HepG2 (cell line): ENCODE measurements around the gene SEMA4C. TPM values are rescaled to one million over a fixed set of nuclear protein-coding genes. Genes with fewer than 3 reads are reported as not detected.

Experiments used
- ATAC-seq: fragments of 200-7000 bp; cut with Tn5 transposase; 3 replicates; pipeline ENCODE4 v1.9.1; 2020; ENCODE audit warnings: mild to moderate bottlenecking, moderate library complexity
- BruUV-seq: library from RNA; stranded (reverse); fragments of 400-500 nt; replicated peaks from 2 replicates; lab custom pipeline; 2021; lab: Mats Ljungman, UMichigan
- CTCF ChIA-PET: fragments of 300-600 bp; formaldehyde crosslinking; extraction: SDS; loops from one replicate; lab custom pipeline; 2021; ENCODE audit warnings: low total read pairs, inconsistent platforms, low intra/inter-chr PET ratio; lab: Yijun Ruan, JAX
- POLR2A ChIA-PET: fragments of 350-600 bp; sonication (Branson Sonifier 250); formaldehyde crosslinking; loops from one replicate; lab custom pipeline; 2020; ENCODE audit warnings: antibody characterized with exemption, inconsistent platforms; lab: Yijun Ruan, JAX
- DNase-seq: peaks from one replicate; pipeline ENCODE4 v3.0.0-alpha.2; 2015; ENCODE audit warnings: low spot score
- FAIRE-seq: peaks from 3 replicates; lab custom pipeline; 2011; peaks lifted over from hg19 to GRCh38; lab: Jason Lieb, UNC
- H2AFZ ChIP-seq: one replicate; pipeline ENCODE4 v1.6.1; 2011; ENCODE audit warnings: low read length, inconsistent platforms
- H3K27ac ChIP-seq: fragments of 300-600 bp; 3 replicates; pipeline ENCODE4 v1.8.0; 2011; ENCODE audit warnings: mixed run types, mild to moderate bottlenecking, mixed read lengths, low read length, inconsistent platforms; ENCODE audit not compliant: insufficient read depth; ENCODE audit errors: extremely low read length
- H3K27me3 ChIP-seq, 2 experiments: fragments of 200-600 bp in 1 of 2; 2 replicates in 1 of 2; 3 replicates in 1 of 2; pipeline versions ENCODE4 v1.6.0 to v1.8.0; 2011; ENCODE audit warnings: low read length in 2 of 2, mild to moderate bottlenecking in 2 of 2, moderate library complexity in 2 of 2, inconsistent platforms in 1 of 2; ENCODE audit not compliant: insufficient read depth in 2 of 2, control insufficient read depth in 1 of 2
- H3K36me3 ChIP-seq, 2 experiments: fragments of 200-600 bp in 1 of 2; replicated peaks in 1 of 2; 2 replicates in 1 of 2; 3 replicates in 1 of 2; pipeline versions ENCODE4 v1.5.1 to v1.8.0; 2011; ENCODE audit warnings: low read length in 2 of 2, inconsistent platforms in 1 of 2; ENCODE audit not compliant: insufficient read depth in 2 of 2, control insufficient read depth in 1 of 2
- H3K4me1 ChIP-seq: 2 replicates; pipeline ENCODE4 v1.5.1; 2012; ENCODE audit warnings: low read length, inconsistent platforms; ENCODE audit not compliant: insufficient read depth
- H3K4me2 ChIP-seq: 2 replicates; pipeline ENCODE4 v1.6.0; 2011; ENCODE audit warnings: low read depth, low read length, inconsistent platforms
- H3K4me3 ChIP-seq, 3 experiments: fragments of 200-600 bp in 1 of 3; sonication (generic), shearing (Covaris generic) in 1 of 3; replicated peaks in 1 of 3; 2 replicates each; pipeline ENCODE4 v1.5.1; 2011 to 2016; ENCODE audit warnings: low read length in 3 of 3, inconsistent platforms in 2 of 3, low read depth in 2 of 3, mild to moderate bottlenecking in 2 of 3, control low read depth in 1 of 3, mixed read lengths in 1 of 3; ENCODE audit not compliant: insufficient read depth in 1 of 3
- H3K79me2 ChIP-seq: one replicate; pipeline ENCODE4 v1.6.1; 2011; ENCODE audit warnings: low read length, inconsistent platforms; ENCODE audit not compliant: insufficient read depth
- H3K9ac ChIP-seq: 2 replicates; pipeline ENCODE4 v1.6.0; 2011; ENCODE audit warnings: mild to moderate bottlenecking, low read depth, low read length, inconsistent platforms; ENCODE audit not compliant: insufficient read depth
- H3K9me3 ChIP-seq: 2 replicates; pipeline ENCODE4 v1.5.1; 2012; ENCODE audit warnings: mild to moderate bottlenecking, low read length
- H4K20me1 ChIP-seq: 2 replicates; pipeline ENCODE4 v1.6.0; 2011; ENCODE audit warnings: inconsistent platforms, mild to moderate bottlenecking, low read length, moderate library complexity; ENCODE audit not compliant: insufficient read depth
- CHD4 ChIP-seq: fragments of 200-600 bp; sonication (generic); IDR thresholded peaks from 2 replicates; pipeline ENCODE4 v1.7.0; 2017; ENCODE audit warnings: mild to moderate bottlenecking, low read length, borderline replicate concordance
- HINFP ChIP-seq: sonication (generic); formaldehyde crosslinking; IDR thresholded peaks from 2 replicates; pipeline ENCODE4 v1.4.0; 2020; ENCODE audit warnings: low read depth, mild to moderate bottlenecking, missing genetic modification reagents
- PLRG1 ChIP-seq: fragments of 450-650 bp; conservative IDR thresholded peaks from 2 replicates; pipeline ENCODE4 v1.6.1; 2016
- PRDM15 ChIP-seq: sonication (generic); formaldehyde crosslinking; IDR thresholded peaks from 2 replicates; pipeline ENCODE4 v1.4.0; 2020; ENCODE audit warnings: missing genetic modification reagents
- PTBP1 ChIP-seq: fragments of 200-400 bp; formaldehyde crosslinking; IDR thresholded peaks from 2 replicates; pipeline ENCODE4 v1.6.1; 2018; ENCODE audit warnings: low read length, low read depth; ENCODE audit not compliant: poor library complexity, severe bottlenecking
- TCF7L2 ChIP-seq: IDR thresholded peaks from 2 replicates; pipeline ENCODE4 v1.6.1; 2011; ENCODE audit warnings: mild to moderate bottlenecking, low read depth, low read length, moderate library complexity
- ZBTB21 ChIP-seq: sonication (generic); formaldehyde crosslinking; IDR thresholded peaks from 2 replicates; pipeline ENCODE4 v1.4.0; 2020; ENCODE audit warnings: missing genetic modification reagents
- ZNF484 ChIP-seq: sonication (generic); formaldehyde crosslinking; IDR thresholded peaks from 2 replicates; pipeline ENCODE4 v1.5.1; 2020; ENCODE audit warnings: mild to moderate bottlenecking, low read depth, missing genetic modification reagents, borderline replicate concordance
- ZNF530 ChIP-seq: sonication (generic); formaldehyde crosslinking; IDR thresholded peaks from 2 replicates; pipeline ENCODE4 v1.5.0; 2020; ENCODE audit warnings: low read depth, mild to moderate bottlenecking, missing genetic modification reagents
- ZNF678 ChIP-seq: sonication (generic); formaldehyde crosslinking; IDR thresholded peaks from 2 replicates; pipeline ENCODE4 v1.4.0; 2020; ENCODE audit warnings: mild to moderate bottlenecking, missing genetic modification reagents
- ZNF761 ChIP-seq: sonication (generic); formaldehyde crosslinking; conservative IDR thresholded peaks from 2 replicates; pipeline ENCODE4 v1.4.0; 2020; ENCODE audit warnings: mild to moderate bottlenecking, missing genetic modification reagents
- WGBS: methylation state at CpG from one replicate; pipeline ENCODE4 v1.1.6; 2017; ENCODE audit warnings: low lambda C conversion rate; 5-methylcytosine and 5-hydroxymethylcytosine counted together
- in situ Hi-C: cut with HindIII; loops from 2 replicates; pipeline ENCODE4 v1.10.0; 2017; ENCODE audit warnings: low pct_unique_long_range_greater_than_20kb; ENCODE audit not compliant: extremely low pct_ligation_motif_present
- intact Hi-C: fragments of 100-400 bp; cut with micrococcal nuclease; formaldehyde crosslinking; loops from one replicate; pipeline ENCODE4 v1.10.0; 2022; ENCODE audit not compliant: unreplicated experiment
- polyA plus RNA-seq, 8 experiments: library from polyadenylated mRNA; depleted of rRNA in 3 of 8; stranded (reverse) in 7 of 8; unstranded in 1 of 8; fragments of >200 nt; fragmentation: Illumina TruSeq in 4 of 8; extraction: Trizol in 4 of 8; gene quantifications; 2 replicates each; pipeline versions ENCODE4 v1.2.1 to v1.2.3, GENCODE V29; 2011 to 2016; ENCODE audit warnings: low read depth in 4 of 8, missing spikeins in 1 of 8, mixed read lengths in 1 of 8; ENCODE audit not compliant: insufficient read depth in 1 of 8
- total RNA-seq, 5 experiments: library from RNA; depleted of rRNA; stranded (reverse); fragments of >200 nt; fragmentation: Illumina TruSeq; extraction: Trizol; gene quantifications; 2 replicates each; pipeline ENCODE4 v1.2.3, GENCODE V29; 2016; ENCODE audit warnings: low read depth in 1 of 5

The SEMA4C gene
- total and polyA plus RNA-seq, 2 of the 13 experiments (the other 11 are each of a cell fraction or from before 2014, with no cell fraction given): 25.9 to 46.6 TPM

- H3K36me3 ChIP-seq: no peaks in the 10 kb centered on the region
- intact Hi-C loops: no loop called here
- ChIA-PET CTCF (no interaction called here), POLR2A (interaction anchor here (1.5 kb wide), 1 partner anchor 22 kb away, joined by 4 read pairs; no protein-coding TSS in a partner anchor)
- H3K4me1 ChIP-seq: no peaks in the 10 kb centered on the region
- H3K9ac ChIP-seq: no peak overlapping the region
- in situ Hi-C loops: no loop called here
- peaks cover 35 to 94% of the 10 kb centered on the region in 2 experiments for H3K27me3 ChIP-seq
- ATAC-seq: no peak
- no TSS peak for BruUV-seq
- H3K27ac ChIP-seq: no peak overlapping the region
- no peaks in the 10 kb centered on the region for H3K9me3 ChIP-seq
- TF ChIP-seq HINFP (CRISPR knock-in tag) (no peak), ZNF678 (CRISPR knock-in tag) (no peak)
- H3K4me2 ChIP-seq: no peak overlapping the region
- H3K4me3 ChIP-seq: no peak overlapping the region
- FAIRE-seq: no peak
- no peaks in the 10 kb centered on the region for H3K79me2 ChIP-seq
- no peak overlapping the region for H2AFZ ChIP-seq
- H4K20me1 ChIP-seq: no peaks in the 10 kb centered on the region; the same call in 1 of the 2 replicates
- 26% methylated on average over 7 of the region's 9 CpGs for WGBS
- DNase-seq: no peak
Observed at GRCh38 chr2:96883306-96883705, 13.4 kb upstream of the SEMA4C start.

GRCh38 chr2:96882906-96883305 lies 13.0 kb upstream of the SEMA4C start:
- Histone ChIP-seq H3K4me2 (no peak overlapping the region), H4K20me1 (no peaks in the 10 kb centered on the region; the same call in 1 of the 2 replicates), H3K9ac (no peak overlapping the region), H2AFZ (no peak overlapping the region), H3K4me1 (no peaks in the 10 kb centered on the region), H3K79me2 (no peaks in the 10 kb centered on the region), H3K27me3 (peaks cover 37 to 94% of the 10 kb centered on the region in 2 experiments), H3K27ac (no peak overlapping the region), H3K36me3 (no peaks in the 10 kb centered on the region), H3K9me3 (no peaks in the 10 kb centered on the region), H3K4me3 (no peak overlapping the region)
- BruUV-seq: no TSS peak
- ChIA-PET POLR2A (interaction anchor here (1.5 kb wide), 1 partner anchor 21 kb away, joined by 4 read pairs; no protein-coding TSS in a partner anchor), CTCF (no interaction called here)
- 32% methylated on average over 4 of the region's 8 CpGs for WGBS
- no peak for TF ChIP-seq ZNF484
- no peak for TF ChIP-seq ZNF761 (CRISPR knock-in tag)
- no peak for TF ChIP-seq PRDM15
- TF ChIP-seq PTBP1: no peak
- no peak for TF ChIP-seq PLRG1
- TF ChIP-seq ZNF530 (CRISPR knock-in tag): no peak
- TF ChIP-seq CHD4: no peak
- no peak for TF ChIP-seq ZBTB21
- no peak for TF ChIP-seq TCF7L2
- in situ Hi-C loops (no loop called here), intact Hi-C loops (no loop called here)
- FAIRE-seq: no peak
- ATAC-seq: no peak
- no peak for DNase-seq
